Gastroesophageal sphincter (tissue), 3 donors: ENCODE data around the gene SCAF1.

ENCODE experiments used
- EP300 ChIP-seq: sonication (generic); formaldehyde crosslinking; IDR thresholded peaks from one replicate; pipeline ENCODE4 v1.6.1; 2017; ENCODE audit warnings: antibody characterized with exemption, mild to moderate bottlenecking
- POLR2A ChIP-seq, 2 donors: fragments of 450-650 bp; IDR thresholded peaks; one replicate each; pipeline ENCODE4 v1.6.1; 2017; ENCODE audit warnings: antibody characterized with exemption in 2 of 2, mild to moderate bottlenecking in 2 of 2, moderate library complexity in 1 of 2
- POLR2AphosphoS5 ChIP-seq: sonication (generic); formaldehyde crosslinking; IDR thresholded peaks from one replicate; pipeline ENCODE4 v1.6.1; 2017; ENCODE audit warnings: antibody characterized with exemption
- TF ChIP-seq, protein P1 (sequence below), 4 experiments: fragments of 200-600 bp in 2 of 4; fragments of 450-650 bp in 2 of 4; sonication (generic) in 1 of 4; IDR thresholded peaks; one replicate each; pipeline ENCODE4 v1.5.1; 2017 to 2019; ENCODE audit warnings: antibody characterized with exemption in 4 of 4, mild to moderate bottlenecking in 2 of 4, moderate library complexity in 2 of 4

DNA sequence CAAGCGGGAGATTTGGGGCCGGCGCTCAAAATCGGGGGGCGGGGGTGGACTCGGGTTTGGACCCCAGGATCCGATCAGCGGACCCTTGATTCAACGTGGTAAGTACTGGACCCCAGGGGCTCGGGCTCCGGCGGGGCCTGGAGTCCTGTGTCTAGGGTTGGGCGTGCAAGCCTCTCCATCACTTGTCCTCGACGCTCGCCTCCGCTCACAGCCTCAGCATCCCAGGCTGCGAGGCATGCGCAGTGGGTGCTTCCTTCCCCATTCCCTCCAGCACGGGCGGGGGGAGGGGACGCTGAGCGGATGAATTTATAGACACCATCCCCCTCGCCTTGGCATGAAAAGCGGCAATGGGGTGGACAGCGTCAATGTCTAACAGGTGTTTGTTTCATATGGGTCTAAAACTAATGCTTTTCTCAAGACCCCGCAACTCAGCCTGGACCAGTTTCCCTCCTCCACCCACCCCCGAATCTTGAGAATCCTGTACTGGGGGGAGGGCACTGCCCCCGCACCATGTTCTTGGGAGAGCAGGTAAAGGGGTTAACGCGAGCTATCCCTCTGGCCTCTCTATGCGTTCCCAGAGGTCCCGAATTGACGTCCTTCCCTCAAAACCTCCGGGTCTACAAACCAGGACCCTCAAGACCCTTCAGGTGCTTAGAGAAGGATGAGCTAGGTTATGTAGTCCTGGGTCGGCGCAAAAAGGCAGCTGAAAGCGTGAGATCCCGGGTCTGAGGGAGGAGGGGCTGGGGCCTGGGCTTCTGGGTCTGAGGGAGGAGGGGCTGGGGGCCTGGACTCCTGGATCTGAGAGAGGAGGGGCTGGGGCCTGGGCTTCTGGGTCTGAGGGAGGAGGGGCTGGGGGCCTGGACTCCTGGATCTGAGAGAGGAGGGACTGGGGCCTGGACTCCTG, 49.5 kb downstream of the SCAF1 start:
- TF ChIP-seq, protein P1, sequence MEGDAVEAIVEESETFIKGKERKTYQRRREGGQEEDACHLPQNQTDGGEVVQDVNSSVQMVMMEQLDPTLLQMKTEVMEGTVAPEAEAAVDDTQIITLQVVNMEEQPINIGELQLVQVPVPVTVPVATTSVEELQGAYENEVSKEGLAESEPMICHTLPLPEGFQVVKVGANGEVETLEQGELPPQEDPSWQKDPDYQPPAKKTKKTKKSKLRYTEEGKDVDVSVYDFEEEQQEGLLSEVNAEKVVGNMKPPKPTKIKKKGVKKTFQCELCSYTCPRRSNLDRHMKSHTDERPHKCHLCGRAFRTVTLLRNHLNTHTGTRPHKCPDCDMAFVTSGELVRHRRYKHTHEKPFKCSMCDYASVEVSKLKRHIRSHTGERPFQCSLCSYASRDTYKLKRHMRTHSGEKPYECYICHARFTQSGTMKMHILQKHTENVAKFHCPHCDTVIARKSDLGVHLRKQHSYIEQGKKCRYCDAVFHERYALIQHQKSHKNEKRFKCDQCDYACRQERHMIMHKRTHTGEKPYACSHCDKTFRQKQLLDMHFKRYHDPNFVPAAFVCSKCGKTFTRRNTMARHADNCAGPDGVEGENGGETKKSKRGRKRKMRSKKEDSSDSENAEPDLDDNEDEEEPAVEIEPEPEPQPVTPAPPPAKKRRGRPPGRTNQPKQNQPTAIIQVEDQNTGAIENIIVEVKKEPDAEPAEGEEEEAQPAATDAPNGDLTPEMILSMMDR (IDR thresholded peaks at IDR 0.05): no peak
- TF ChIP-seq POLR2A (IDR thresholded peaks at IDR 0.05) (no peak), POLR2AphosphoS5 (no peak), EP300 (no peak)
